ENCODE data around the gene TOR1AIP1.

TOR1AIP1 gene

GRCh38 chr1:179938752-179939151 lies 56.7 kb downstream of the TOR1AIP1 start (continued):
- TF ChIP-seq ZNF513 (tag by site-specific recombination; IDR thresholded peaks at IDR 0.05) (no peak), ZNF558 (tag by site-specific recombination; IDR thresholded peaks at IDR 0.05) (no peak), ZNF350 (tag by site-specific recombination; IDR thresholded peaks at IDR 0.05) (no peak), ZNF416 (tag by site-specific recombination; IDR thresholded peaks at IDR 0.05) (no peak), ZNF747 (tag by site-specific recombination; IDR thresholded peaks at IDR 0.05) (no peak), KLF16 (tag by site-specific recombination; IDR thresholded peaks at IDR 0.05) (no peak), ZNF623 (tag by site-specific recombination; IDR thresholded peaks at IDR 0.05) (no peak), ZNF362 (tag by site-specific recombination; IDR thresholded peaks at IDR 0.05) (no peak), ZNF777 (tag by site-specific recombination; IDR thresholded peaks at IDR 0.05; ENCODE audit: borderline replicate concordance) (no peak), ZNF707 (tag by site-specific recombination; IDR thresholded peaks at IDR 0.05) (no peak), ZNF174 (tag by site-specific recombination; IDR thresholded peaks at IDR 0.05) (no peak), ZSCAN30 (tag by site-specific recombination; IDR thresholded peaks at IDR 0.05) (no peak; the same call in 1 of the 2 replicates), ZNF561 (tag by site-specific recombination; IDR thresholded peaks at IDR 0.05; ENCODE audit: borderline replicate concordance) (no peak), ZNF132 (tag by site-specific recombination; IDR thresholded peaks at IDR 0.05; ENCODE audit: borderline replicate concordance) (no peak), ZNF610 (tag by site-specific recombination; IDR thresholded peaks at IDR 0.05; ENCODE audit: borderline replicate concordance) (no peak), ZNF785 (tag by site-specific recombination; IDR thresholded peaks at IDR 0.05) (no peak), GFI1B (tag by site-specific recombination; IDR thresholded peaks at IDR 0.05) (peak; percentile 64; the same call in 1 of the 2 replicates), ZNF600 (tag by site-specific recombination; IDR thresholded peaks at IDR 0.05) (peak; percentile 97), ZNF530 (tag by site-specific recombination; IDR thresholded peaks at IDR 0.05; ENCODE audit: low read depth) (no peak), YY1 (tag by site-specific recombination; IDR thresholded peaks at IDR 0.05) (no peak), ZNF248 (tag by site-specific recombination; IDR thresholded peaks at IDR 0.05) (no peak), ZNF221 (tag by site-specific recombination; IDR thresholded peaks at IDR 0.05; ENCODE audit: borderline replicate concordance) (no peak), ZNF670 (tag by site-specific recombination; IDR thresholded peaks at IDR 0.05; ENCODE audit: low read depth) (no peak), PRDM6 (tag by site-specific recombination; IDR thresholded peaks at IDR 0.05) (peak; percentile 99), ZNF266 (tag by site-specific recombination; IDR thresholded peaks at IDR 0.05; ENCODE audit: low read depth) (no peak), BCL11A (tag by site-specific recombination; IDR thresholded peaks at IDR 0.05; ENCODE audit: low read depth) (peak; percentile 64; the same call in 1 of the 2 replicates), ZFP37 (tag by site-specific recombination; IDR thresholded peaks at IDR 0.05) (no peak), SALL2 (tag by site-specific recombination; IDR thresholded peaks at IDR 0.05; ENCODE audit: borderline replicate concordance) (no peak), ZNF223 (tag by site-specific recombination; IDR thresholded peaks at IDR 0.05) (no peak)
- TF ChIP-seq, protein P1, sequence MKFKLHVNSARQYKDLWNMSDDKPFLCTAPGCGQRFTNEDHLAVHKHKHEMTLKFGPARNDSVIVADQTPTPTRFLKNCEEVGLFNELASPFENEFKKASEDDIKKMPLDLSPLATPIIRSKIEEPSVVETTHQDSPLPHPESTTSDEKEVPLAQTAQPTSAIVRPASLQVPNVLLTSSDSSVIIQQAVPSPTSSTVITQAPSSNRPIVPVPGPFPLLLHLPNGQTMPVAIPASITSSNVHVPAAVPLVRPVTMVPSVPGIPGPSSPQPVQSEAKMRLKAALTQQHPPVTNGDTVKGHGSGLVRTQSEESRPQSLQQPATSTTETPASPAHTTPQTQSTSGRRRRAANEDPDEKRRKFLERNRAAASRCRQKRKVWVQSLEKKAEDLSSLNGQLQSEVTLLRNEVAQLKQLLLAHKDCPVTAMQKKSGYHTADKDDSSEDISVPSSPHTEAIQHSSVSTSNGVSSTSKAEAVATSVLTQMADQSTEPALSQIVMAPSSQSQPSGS (tag by site-specific recombination; IDR thresholded peaks at IDR 0.05; ENCODE audit: low read depth): no peak
- TF ChIP-seq, protein P2, sequence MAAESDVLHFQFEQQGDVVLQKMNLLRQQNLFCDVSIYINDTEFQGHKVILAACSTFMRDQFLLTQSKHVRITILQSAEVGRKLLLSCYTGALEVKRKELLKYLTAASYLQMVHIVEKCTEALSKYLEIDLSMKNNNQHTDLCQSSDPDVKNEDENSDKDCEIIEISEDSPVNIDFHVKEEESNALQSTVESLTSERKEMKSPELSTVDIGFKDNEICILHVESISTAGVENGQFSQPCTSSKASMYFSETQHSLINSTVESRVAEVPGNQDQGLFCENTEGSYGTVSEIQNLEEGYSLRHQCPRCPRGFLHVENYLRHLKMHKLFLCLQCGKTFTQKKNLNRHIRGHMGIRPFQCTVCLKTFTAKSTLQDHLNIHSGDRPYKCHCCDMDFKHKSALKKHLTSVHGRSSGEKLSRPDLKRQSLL (tag by site-specific recombination; IDR thresholded peaks at IDR 0.05): no peak
- TF ChIP-seq, protein P3, sequence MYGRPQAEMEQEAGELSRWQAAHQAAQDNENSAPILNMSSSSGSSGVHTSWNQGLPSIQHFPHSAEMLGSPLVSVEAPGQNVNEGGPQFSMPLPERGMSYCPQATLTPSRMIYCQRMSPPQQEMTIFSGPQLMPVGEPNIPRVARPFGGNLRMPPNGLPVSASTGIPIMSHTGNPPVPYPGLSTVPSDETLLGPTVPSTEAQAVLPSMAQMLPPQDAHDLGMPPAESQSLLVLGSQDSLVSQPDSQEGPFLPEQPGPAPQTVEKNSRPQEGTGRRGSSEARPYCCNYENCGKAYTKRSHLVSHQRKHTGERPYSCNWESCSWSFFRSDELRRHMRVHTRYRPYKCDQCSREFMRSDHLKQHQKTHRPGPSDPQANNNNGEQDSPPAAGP (tag by site-specific recombination; IDR thresholded peaks at IDR 0.05): no peak
- TF ChIP-seq, protein P4, sequence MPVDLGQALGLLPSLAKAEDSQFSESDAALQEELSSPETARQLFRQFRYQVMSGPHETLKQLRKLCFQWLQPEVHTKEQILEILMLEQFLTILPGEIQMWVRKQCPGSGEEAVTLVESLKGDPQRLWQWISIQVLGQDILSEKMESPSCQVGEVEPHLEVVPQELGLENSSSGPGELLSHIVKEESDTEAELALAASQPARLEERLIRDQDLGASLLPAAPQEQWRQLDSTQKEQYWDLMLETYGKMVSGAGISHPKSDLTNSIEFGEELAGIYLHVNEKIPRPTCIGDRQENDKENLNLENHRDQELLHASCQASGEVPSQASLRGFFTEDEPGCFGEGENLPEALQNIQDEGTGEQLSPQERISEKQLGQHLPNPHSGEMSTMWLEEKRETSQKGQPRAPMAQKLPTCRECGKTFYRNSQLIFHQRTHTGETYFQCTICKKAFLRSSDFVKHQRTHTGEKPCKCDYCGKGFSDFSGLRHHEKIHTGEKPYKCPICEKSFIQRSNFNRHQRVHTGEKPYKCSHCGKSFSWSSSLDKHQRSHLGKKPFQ (tag by site-specific recombination; IDR thresholded peaks at IDR 0.05): peak; percentile 42; the same call in 1 of the 2 replicates

Measured in HEK293 (cell line).